GM21825 (cell line): ENCODE data around the gene ACP5.
A peak's percentile ranks its signal among the peaks of the same experiment; 100 is the strongest.
"Not testable (repeated sequence)": the region's sequence is repeated elsewhere in the genome, so short reads cannot be mapped to it uniquely, and the experiment has no call there.

Experiments
- ATAC-seq: cut with Tn5 transposase; IDR thresholded peaks from one replicate; pipeline ENCODE4 v1.9.1; 2021; ENCODE audit warnings: mild to moderate bottlenecking, moderate library complexity; ENCODE audit not compliant: unreplicated experiment

Gene ACP5

GRCh38 chr19:11577451-11578257 is at the start of gene ACP5:
ACP5 (minus strand) TSS chr19:11577645; CDS start chr19:11577317, 328 bp downstream.
- no peak for ATAC-seq

DNA sequence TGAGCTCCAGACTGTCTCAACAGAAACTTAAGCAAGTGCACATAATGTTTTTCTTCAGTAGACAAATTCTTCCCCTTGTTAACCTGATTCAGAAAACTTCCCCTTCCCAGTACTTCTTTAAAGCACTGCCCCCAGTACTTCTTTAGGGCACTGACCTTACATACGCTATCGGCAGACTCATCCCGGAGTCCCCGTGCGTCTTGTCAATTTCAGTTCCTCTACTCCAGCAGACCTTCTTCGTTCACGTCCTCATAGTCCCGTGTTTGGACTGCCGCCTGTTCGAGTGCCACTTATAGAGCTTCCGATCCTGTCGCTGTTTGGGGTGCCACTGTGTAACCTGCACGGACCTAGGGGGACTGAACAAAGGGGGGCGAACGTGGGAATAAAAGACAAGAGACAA is 48.8 kb upstream of the ACP5 start:
- no peak for ATAC-seq

- ATAC-seq: no peak
Observed at GRCh38 chr19:11624069-11624463, 46.6 kb upstream of the ACP5 start.

DNA sequence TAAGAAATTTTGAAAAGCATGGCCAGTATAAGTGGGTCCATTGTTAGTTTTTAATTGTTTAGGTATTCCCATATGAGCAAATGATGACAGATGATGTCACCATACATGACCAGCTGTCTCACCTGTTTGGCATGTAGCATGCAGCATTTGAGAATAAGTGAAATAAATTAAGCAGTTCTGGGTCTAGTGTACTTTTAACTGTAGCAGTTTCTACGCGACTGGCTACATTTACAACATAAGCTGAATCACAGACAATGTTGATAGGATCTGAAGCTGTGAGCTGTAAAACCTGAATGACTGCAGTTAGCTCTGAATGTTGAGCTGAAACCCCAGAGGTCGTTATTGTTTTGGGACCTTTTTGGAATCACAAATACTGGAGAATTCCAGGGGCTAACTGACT is 45.0 kb upstream of the ACP5 start:
- not testable (repeated sequence) for ATAC-seq

GRCh38 chr19:11620553-11620952 is 43.1 kb upstream of the ACP5 start:
- ATAC-seq: no peak

- no peak for ATAC-seq
Observed at GRCh38 chr19:11617180-11618062, 40.0 kb upstream of the ACP5 start.

DNA sequence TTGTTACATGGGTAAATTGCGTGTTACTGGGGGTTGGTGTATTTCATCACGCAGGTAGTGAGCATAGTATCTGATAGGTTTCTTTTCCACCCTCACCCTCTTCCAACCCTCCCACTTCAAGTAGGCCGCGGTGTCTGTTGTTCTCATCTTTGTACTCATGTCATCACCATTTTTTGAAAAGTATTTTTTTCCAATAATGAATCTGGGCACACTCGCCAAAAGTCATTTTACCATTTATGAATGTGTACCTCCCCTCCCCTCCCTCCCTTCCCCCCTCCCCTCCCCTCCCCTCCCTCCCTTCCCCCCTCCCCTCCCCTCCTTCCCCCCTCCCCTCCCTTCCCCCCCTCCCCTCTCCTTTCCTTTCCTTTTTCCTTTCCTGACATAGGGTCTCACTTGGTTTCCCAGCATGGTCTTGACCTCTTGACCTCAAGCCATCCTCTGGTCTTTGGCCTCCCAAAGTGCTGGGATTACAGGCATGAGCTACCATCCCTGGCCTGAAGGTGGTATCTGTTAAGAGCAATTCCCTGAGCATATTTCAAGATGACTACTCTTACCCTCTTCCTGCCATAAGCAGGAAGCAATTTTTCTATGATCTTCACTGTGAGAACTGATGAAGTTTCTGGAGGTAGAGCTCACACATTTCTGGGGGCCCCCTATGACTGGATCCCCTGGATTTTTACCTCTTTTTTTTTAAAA is 35.5 kb upstream of the ACP5 start:
- ATAC-seq: no peak

DNA sequence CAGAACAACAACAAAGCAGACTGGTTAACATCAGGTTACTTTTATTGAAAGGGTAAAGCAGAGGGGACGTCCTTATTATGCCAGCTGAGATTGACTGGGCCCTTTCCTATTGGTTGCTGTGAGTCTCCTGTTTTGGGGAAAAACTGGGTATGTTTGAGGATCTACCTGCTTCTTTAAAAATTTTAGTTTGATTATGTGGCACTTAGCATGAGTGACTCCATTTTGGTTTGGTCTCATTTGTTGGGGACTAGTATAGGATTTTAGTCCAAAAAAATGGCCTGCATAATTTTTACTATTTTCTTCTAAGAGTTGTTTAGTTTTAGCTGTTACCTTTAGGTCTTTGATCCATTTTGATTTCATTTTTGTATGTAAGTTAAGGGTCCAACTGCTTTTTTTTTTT is 34.3 kb upstream of the ACP5 start:
- no peak for ATAC-seq

GRCh38 chr19:11606484-11606883 is 29.0 kb upstream of the ACP5 start:
- ATAC-seq: no peak

DNA sequence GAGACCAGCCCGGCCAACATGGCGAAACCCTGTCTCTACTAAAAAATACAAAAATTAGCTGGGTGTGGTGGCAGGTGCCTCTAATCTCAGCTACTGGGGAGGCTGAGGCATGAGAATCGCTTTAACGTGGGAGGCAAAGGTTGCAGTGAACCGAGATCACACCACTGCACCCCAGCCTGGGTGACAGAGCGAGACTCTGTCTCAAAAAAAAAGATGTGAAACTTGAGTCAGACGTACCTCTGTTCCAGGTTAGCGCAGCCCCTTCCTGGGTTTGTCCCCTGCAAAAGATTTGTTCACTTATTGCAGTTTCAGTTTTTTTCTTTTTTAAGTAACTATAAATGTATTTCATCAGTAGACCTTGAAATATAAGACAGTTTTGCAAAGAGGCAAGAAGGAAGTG is 22.3 kb upstream of the ACP5 start:
- ATAC-seq: not testable (repeated sequence)

GRCh38 chr19:11598746-11599145 is 21.3 kb upstream of the ACP5 start:
- ATAC-seq: no peak

DNA sequence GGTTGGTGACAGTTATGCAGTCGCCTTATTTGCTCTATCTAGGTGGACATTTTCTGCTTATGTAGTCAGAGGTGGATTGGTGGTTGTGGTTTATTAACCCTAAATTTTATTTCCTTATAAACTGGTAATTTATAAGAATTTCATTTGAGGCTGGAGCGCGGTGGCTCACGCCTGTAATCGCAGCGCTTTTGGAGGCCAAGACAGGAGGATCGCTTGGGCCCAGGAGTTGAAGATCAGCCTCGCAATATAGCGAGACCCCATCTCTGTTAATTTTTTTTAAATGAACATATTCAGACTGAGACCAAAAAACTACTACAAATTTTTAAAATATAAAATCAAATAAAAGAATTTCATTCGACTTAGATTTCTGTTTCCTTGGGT is 20.6 kb upstream of the ACP5 start:
- no peak for ATAC-seq

DNA sequence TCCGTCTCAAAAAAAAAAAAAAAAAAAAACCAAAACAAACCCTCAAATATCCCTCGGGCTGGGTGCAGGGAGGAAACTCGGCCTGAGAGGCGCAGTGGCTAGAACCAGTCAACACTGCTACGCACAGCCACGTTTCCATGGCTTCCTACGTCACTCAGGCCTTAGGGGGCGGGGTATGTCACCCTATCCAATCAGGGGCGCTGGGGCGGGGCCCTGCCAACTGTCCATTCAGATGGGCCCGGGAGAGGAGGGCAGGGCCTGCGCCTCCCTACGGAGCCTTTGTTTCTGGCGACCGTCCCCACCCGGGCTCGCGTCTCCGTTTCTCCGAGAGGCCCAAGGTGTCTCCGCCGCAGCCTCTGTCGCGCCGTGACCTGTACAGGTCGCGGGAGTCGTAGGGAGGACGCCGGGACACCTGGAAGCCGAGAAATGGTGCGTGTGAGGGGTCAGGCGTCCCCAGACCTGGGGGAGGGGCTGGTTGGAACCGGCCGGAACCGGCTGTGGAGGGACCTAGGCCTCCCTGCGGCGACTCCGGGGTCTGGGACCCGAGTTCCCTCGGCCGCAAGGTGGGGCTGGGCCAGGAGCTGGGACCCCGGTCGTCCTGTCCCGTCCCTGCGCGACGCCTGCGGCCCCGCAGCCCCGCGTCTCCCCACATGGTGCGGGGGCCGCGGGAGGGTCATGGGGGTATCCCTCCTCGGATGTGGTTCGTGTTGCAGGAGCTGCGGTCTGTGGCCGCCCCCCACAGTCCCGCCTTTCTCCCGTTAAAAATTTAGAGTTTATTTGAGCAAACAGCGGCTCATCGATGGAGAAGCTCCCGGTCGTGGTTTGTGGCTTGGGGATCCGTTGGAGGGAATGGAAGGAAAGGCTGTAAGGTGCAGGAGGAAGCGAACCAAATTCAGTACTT is 20.0 kb upstream of the ACP5 start, which contains the start of gene ZNF627:
Gene ZNF627, plus strand, starts transcription at position 282 of the 901 bp plus-strand sequence. Its CDS starts 145 bp downstream, at position 427.
- peak; percentile 95 for ATAC-seq

DNA sequence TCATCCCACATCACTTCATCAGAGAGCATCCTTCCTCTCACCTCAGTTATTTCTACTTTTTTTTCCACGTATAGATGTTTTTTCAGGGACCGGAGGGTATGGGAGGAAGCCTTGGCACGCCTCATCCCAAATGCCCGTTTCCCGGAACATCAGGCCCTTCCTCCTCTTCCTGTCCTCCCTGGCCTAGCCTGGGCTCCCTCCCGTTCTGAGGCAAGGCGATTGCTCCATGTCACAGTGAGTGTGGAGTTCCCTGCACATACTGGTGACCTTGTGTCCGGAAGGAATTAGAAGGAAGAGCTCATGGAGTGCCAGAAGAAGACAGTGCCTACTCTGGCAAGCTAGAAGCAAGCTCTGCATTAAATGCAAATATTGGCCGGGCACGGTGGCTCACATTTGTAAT is 18.7 kb upstream of the ACP5 start:
- no peak for ATAC-seq

GRCh38 chr19:11594084-11594483 is 16.6 kb upstream of the ACP5 start:
- ATAC-seq: no peak

GRCh38 chr19:11587975-11588631 is 10.7 kb upstream of the ACP5 start:
- no peak for ATAC-seq

GRCh38 chr19:11587302-11587974 is 10.0 kb upstream of the ACP5 start:
- ATAC-seq: no peak

GRCh38 chr19:11586331-11586730 is 8.9 kb upstream of the ACP5 start:
- ATAC-seq: no peak

DNA sequence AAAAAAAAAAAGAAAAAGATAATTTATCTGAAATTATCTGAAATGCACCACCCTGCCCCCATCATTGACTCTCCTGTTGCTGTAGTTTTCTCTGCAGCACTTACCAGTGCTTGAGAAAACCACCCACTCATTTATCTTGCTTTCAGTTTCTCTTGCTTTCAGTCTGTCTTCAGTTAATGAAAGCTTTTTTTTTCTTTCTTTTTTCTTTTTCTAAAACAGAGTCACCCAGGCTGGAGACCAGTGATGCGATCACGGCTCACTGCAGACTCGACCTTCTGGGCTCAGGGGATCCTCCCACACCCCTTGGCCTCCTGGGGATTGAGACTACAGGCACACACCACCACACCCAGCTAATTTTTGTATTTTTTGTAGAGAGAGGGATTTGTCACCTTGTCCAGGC is 4.3 kb upstream of the ACP5 start:
- peak; percentile 63 for ATAC-seq
